ENCODE measurements around the gene MAPK12. TPM values are rescaled to one million over a fixed set of nuclear protein-coding genes. Genes with fewer than 3 reads are reported as not detected.

MAPK12 gene
- total RNA-seq, 2 experiments from 2014 or later: 9.1 to 9.7 TPM

- ChIA-PET POLR2A (interaction anchor here (1.2 to 3.4 kb wide), 7 partner anchors 11 to 370 kb away, joined by 3 to 15 read pairs (median 4); partner anchors contain the start of genes LMF2, MAPK12, NCAPH2 and SCO2), CTCF (interaction anchor here (0.8 to 3.5 kb wide), 15 partner anchors 9 to 369 kb away, joined by 3 to 23 read pairs (median 6); partner anchors contain the start of genes DENND6B and SCO2)
- intact Hi-C loops (cut with micrococcal nuclease): no loop called here
- Mint-ChIP-seq H3K9me3 (no peaks in the 10 kb centered on the region), H3K36me3 (peaks cover 5% of the 10 kb centered on the region), H3K27me3 (no peaks in the 10 kb centered on the region), H3K4me1 (ENCODE audit: low read depth) (peaks cover 20% of the 10 kb centered on the region), H3K4me3 (peak overlapping the region; percentile 20), H3K27ac (no peak overlapping the region)
- DNase-seq: no peak
These were observed 9.9 kb downstream of the MAPK12 start for GRCh38 chr22:50251477-50252081.

DNA sequence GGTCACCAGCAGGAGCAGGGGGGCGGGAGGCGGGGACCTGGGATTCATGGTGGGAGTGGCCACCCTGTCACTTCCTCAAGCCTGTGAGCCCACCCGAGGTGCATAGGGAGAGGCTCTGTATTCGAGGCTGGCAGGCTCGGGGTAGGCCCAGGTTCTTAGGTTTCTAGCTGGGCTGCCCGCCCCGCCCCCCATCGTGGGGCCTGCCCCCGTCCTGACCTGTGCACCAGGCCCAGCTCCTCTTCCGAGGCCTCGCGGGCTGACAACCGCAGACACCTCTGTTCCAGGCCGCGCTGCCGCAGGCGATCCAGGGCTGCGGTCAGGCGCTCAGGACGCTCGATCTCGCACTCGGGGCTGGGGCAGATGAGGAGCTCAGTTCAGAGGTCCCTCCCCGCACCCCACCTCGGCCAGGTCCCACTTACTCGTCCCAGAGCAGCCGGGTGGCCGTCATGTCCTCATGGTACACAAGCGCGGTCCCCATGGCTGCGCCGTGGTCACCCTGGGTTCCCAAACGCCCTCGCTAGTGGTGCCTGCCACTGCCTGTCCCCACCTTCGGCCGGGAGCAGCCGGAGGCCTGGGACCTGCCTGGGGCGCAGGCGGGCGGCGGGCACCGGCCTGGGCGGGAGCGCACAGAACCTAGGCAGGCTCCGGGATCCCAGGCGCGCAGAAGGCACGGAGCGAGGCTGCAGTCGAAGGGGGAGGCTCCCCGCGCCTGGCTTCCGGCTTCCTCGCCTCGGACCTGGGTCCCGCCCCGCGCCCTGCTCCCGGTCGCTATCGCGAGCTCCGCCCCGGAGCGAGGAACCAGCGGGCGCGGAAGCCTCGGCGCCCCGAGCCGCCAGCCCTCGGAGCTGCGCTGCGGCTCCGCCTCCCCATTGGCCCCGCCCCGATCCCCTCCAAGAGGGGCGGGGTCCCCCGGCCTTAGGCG lies 10.7 kb downstream of the MAPK12 start, which contains the start of gene HDAC10:
Gene HDAC10 (minus strand): TSS at position 711 of the 922 bp plus-strand sequence. CDS start 233 bp downstream, at position 478.
- intact Hi-C loops (cut with micrococcal nuclease): no loop called here
- peak within 1 kb of the TSS; percentile 51 for H3K27ac Mint-ChIP-seq
- peak; percentile 91 for DNase-seq
- CTCF ChIA-PET: interaction anchor here (1.0 to 3.5 kb wide), 14 partner anchors 8 to 370 kb away, joined by 3 to 23 read pairs (median 6); partner anchors contain the start of genes DENND6B and SCO2
- no peaks in the 10 kb centered on the region for H3K27me3 Mint-ChIP-seq
- H3K4me1 Mint-ChIP-seq (ENCODE audit: low read depth): peaks cover 24% of the 10 kb centered on the region
- POLR2A ChIA-PET: interaction anchor here (1.2 to 3.4 kb wide), 8 partner anchors 11 to 370 kb away, joined by 3 to 15 read pairs (median 4); partner anchors contain the start of genes LMF2, MAPK12, NCAPH2 and SCO2
- H3K4me3 Mint-ChIP-seq: peak within 1 kb of the TSS; percentile 84
- peaks cover 5% of the 10 kb centered on the region for H3K36me3 Mint-ChIP-seq
- no peaks in the 10 kb centered on the region for H3K9me3 Mint-ChIP-seq

DNA sequence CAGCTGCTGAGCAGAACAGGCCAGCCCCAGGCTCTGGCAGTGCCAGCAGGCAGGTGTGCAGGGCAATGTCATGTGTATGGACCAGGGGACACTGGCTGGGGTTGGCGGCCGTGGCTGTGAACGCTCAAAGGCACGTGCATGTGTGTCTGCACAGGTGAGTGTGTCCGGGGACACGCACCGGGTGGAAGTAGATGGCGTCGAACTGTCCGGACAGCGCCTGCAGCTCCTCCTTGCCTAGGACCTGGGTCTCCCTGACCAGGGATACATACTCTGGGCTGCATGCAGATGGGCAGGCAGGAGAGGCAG lies 11.3 kb downstream of the MAPK12 start:
- ChIA-PET CTCF (interaction anchor here (1.0 to 3.5 kb wide), 7 partner anchors 8 to 224 kb away, joined by 3 to 23 read pairs (median 7); no protein-coding TSS in a partner anchor), POLR2A (interaction anchor here (1.2 to 3.4 kb wide), 5 partner anchors 12 to 371 kb away, joined by 3 to 15 read pairs (median 4); partner anchors contain the start of genes LMF2, MAPK12 and NCAPH2)
- H3K27ac Mint-ChIP-seq: no peak overlapping the region
- H3K36me3 Mint-ChIP-seq: peaks cover 5% of the 10 kb centered on the region
- H3K9me3 Mint-ChIP-seq: no peaks in the 10 kb centered on the region
- no peak for DNase-seq
- no peaks in the 10 kb centered on the region for H3K27me3 Mint-ChIP-seq
- peaks cover 24% of the 10 kb centered on the region for H3K4me1 Mint-ChIP-seq (ENCODE audit: low read depth)
- intact Hi-C loops (cut with micrococcal nuclease): no loop called here
- H3K4me3 Mint-ChIP-seq: peak overlapping the region; percentile 84

GRCh38 chr22:50249341-50250248 lies 11.9 kb downstream of the MAPK12 start:
- H3K4me3 Mint-ChIP-seq: peak overlapping the region; percentile 84
- H3K4me1 Mint-ChIP-seq (ENCODE audit: low read depth): peaks cover 26% of the 10 kb centered on the region
- H3K36me3 Mint-ChIP-seq: peaks cover 8% of the 10 kb centered on the region
- no peaks in the 10 kb centered on the region for H3K27me3 Mint-ChIP-seq
- H3K27ac Mint-ChIP-seq: no peak overlapping the region
- intact Hi-C loops (cut with micrococcal nuclease): no loop called here
- no peaks in the 10 kb centered on the region for H3K9me3 Mint-ChIP-seq
- ChIA-PET CTCF (interaction anchor here (1.9 to 3.5 kb wide), 3 partner anchors 7 to 92 kb away, joined by 9 to 23 read pairs (median 21); no protein-coding TSS in a partner anchor), POLR2A (interaction anchor here (1.4 to 3.4 kb wide), 2 partner anchors 13 to 93 kb away, joined by 3 to 15 read pairs; partner anchors contain the start of gene MAPK12)
- no peak for DNase-seq

DNA sequence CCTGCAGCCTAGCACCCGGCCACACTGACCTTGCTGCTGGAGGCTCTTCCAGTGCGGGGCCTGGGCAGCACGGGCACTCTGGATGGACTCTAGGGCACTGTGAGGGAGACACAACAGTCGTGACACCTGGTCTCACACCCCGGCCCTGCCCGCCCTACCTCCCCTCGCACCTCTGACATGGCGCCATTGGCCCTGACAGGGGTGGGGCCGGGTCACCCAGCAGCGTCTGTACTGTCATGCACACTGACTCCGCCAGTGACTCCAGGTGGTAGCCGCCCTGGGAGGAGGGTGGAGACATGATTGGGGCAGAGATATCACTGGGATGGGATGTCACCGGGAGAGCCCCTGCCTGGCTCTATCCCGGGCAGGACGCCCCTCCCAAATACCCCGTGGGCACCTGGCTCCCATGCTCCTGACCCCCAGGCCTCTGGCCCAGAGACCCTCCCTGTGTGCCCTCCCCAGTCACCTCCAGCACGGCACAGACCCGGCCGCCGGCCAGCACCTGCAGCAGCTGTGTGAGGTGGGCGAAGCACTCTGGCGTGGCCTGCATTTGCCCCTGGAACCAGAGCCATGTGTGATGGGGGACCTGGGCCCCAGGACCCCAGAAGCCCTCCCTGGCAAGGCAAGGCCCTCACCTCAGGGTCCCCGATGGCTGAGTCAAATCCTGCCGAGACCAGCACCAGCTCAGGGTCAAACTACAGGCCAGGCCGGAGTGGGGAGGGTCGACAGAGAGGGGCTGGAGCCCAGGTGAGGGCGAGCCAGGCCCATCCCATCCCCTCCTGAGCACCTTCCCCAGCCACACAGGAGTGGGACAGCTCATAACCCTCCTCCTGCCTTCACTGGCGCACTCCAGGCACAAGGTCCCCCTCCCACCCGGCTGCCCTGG lies 13.0 kb downstream of the MAPK12 start:
- DNase-seq: no peak
- Mint-ChIP-seq H3K27ac (no peak overlapping the region), H3K4me1 (ENCODE audit: low read depth) (peaks cover 29% of the 10 kb centered on the region), H3K4me3 (no peak overlapping the region), H3K36me3 (peaks cover 9% of the 10 kb centered on the region), H3K27me3 (no peaks in the 10 kb centered on the region), H3K9me3 (no peaks in the 10 kb centered on the region)
- POLR2A ChIA-PET: no interaction called here
- intact Hi-C loops (cut with micrococcal nuclease): no loop called here
- CTCF ChIA-PET: no interaction called here

- POLR2A ChIA-PET: no interaction called here
- Mint-ChIP-seq H3K9me3 (no peaks in the 10 kb centered on the region), H3K36me3 (peaks cover 10% of the 10 kb centered on the region), H3K27ac (no peak overlapping the region), H3K4me1 (ENCODE audit: low read depth) (peaks cover 32% of the 10 kb centered on the region), H3K4me3 (no peak overlapping the region), H3K27me3 (no peaks in the 10 kb centered on the region)
- DNase-seq: peak; percentile 77
- CTCF ChIA-PET: no interaction called here
- intact Hi-C loops (cut with micrococcal nuclease): no loop called here
These were observed 13.7 kb downstream of the MAPK12 start for GRCh38 chr22:50247748-50248147.

GRCh38 chr22:50246242-50247175 lies 15.0 kb downstream of the MAPK12 start:
- Mint-ChIP-seq H3K9me3 (no peaks in the 10 kb centered on the region), H3K4me3 (peak overlapping the region; percentile 91), H3K36me3 (peaks cover 13% of the 10 kb centered on the region), H3K27me3 (no peaks in the 10 kb centered on the region), H3K27ac (no peak overlapping the region), H3K4me1 (ENCODE audit: low read depth) (peaks cover 43% of the 10 kb centered on the region)
- DNase-seq: no peak
- ChIA-PET POLR2A (no interaction called here), CTCF (interaction anchor here (1.6 to 2.8 kb wide), 2 partner anchors 81 to 96 kb away, joined by 5 to 9 read pairs; no protein-coding TSS in a partner anchor)
- intact Hi-C loops (cut with micrococcal nuclease): no loop called here

DNA sequence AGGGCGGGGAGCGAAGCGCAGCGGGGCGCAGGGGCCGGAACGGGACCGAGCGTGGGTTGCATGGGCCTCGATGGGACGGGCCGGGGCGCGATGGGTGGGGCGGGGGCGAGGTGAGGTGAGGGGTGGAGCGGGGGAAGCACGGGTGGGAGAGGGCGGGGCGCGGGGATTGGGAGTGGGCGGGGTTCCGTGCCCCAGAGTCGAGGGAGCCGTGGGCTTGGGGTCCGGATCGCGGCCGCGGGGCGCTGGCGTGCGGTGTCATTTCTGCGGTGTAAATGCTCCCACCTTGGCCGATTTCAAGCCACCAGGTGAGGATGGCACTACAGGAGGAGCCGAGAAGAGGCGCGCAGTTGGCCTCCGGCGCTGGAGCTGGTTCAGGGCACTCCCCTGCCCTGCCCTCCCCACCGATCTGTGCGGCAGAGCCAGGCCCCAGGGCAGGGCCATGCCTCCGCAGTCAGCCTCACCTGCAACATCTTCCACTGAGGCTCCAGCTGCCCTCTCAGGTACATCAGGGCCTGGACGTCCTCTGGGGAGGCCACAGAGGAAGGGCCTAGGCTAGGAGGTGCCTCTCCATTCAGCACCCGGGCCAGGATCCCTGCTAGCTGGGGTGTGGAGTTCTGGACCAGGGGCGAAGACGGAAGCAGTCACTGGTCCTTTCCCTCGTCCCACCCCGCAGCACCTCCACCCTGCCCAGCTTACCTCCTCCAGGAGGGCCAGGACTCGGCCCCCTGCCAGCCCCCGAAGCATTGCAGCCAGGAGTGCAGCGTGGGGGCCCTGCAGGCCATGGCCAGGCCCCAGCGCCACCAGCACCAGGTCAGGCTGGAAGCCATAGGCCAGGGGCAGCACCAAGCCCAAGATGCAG lies 16.0 kb downstream of the MAPK12 start:
- CTCF ChIA-PET: interaction anchor here (1.6 to 2.8 kb wide), 2 partner anchors 82 to 97 kb away, joined by 5 to 9 read pairs; no protein-coding TSS in a partner anchor
- DNase-seq: no peak
- intact Hi-C loops (cut with micrococcal nuclease): loop anchor here (2.0 kb wide), 3 partner anchors 97 to 375 kb away; partner anchors contain the start of genes NCAPH2 and PPP6R2
- POLR2A ChIA-PET: no interaction called here
- peaks cover 46% of the 10 kb centered on the region for H3K4me1 Mint-ChIP-seq (ENCODE audit: low read depth)
- H3K4me3 Mint-ChIP-seq: peak overlapping the region; percentile 91
- peaks cover 13% of the 10 kb centered on the region for H3K36me3 Mint-ChIP-seq
- no peaks in the 10 kb centered on the region for H3K27me3 Mint-ChIP-seq
- peak overlapping the region; percentile 90 for H3K27ac Mint-ChIP-seq
- no peaks in the 10 kb centered on the region for H3K9me3 Mint-ChIP-seq

Measured in activated CD4-positive, alpha-beta memory T cell treated with anti-CD3 and anti-CD28 coated beads for 36 hours (primary cell).